G401 (cell line): ENCODE results near the gene IL17RE. TPM values are rescaled to one million over a fixed set of nuclear protein-coding genes. Genes with fewer than 3 reads are reported as not detected.
"Not testable (repeated sequence)": the region's sequence is repeated elsewhere in the genome, so short reads cannot be mapped to it uniquely, and the experiment has no call there.

Experiments
- DNase-seq: peaks from one replicate; pipeline ENCODE4 v3.0.0-alpha.2; 2015; ENCODE audit warnings: low spot score
- in situ Hi-C: cut with HindIII; loops from 2 replicates; pipeline ENCODE4 v1.10.0; 2016; ENCODE audit warnings: low sequenced_read_pairs, mixed read lengths
- total RNA-seq: library from RNA; depleted of rRNA; stranded (reverse); fragments of >200 nt; shearing (Covaris generic); gene quantifications from 2 replicates; pipeline ENCODE4 v1.2.3, GENCODE V29; 2014; rRNA removed

IL17RE gene, protein sequence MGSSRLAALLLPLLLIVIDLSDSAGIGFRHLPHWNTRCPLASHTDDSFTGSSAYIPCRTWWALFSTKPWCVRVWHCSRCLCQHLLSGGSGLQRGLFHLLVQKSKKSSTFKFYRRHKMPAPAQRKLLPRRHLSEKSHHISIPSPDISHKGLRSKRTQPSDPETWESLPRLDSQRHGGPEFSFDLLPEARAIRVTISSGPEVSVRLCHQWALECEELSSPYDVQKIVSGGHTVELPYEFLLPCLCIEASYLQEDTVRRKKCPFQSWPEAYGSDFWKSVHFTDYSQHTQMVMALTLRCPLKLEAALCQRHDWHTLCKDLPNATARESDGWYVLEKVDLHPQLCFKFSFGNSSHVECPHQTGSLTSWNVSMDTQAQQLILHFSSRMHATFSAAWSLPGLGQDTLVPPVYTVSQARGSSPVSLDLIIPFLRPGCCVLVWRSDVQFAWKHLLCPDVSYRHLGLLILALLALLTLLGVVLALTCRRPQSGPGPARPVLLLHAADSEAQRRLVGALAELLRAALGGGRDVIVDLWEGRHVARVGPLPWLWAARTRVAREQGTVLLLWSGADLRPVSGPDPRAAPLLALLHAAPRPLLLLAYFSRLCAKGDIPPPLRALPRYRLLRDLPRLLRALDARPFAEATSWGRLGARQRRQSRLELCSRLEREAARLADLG
- total RNA-seq, result 3.6 and 5.3 TPM in 2 replicates

DNA sequence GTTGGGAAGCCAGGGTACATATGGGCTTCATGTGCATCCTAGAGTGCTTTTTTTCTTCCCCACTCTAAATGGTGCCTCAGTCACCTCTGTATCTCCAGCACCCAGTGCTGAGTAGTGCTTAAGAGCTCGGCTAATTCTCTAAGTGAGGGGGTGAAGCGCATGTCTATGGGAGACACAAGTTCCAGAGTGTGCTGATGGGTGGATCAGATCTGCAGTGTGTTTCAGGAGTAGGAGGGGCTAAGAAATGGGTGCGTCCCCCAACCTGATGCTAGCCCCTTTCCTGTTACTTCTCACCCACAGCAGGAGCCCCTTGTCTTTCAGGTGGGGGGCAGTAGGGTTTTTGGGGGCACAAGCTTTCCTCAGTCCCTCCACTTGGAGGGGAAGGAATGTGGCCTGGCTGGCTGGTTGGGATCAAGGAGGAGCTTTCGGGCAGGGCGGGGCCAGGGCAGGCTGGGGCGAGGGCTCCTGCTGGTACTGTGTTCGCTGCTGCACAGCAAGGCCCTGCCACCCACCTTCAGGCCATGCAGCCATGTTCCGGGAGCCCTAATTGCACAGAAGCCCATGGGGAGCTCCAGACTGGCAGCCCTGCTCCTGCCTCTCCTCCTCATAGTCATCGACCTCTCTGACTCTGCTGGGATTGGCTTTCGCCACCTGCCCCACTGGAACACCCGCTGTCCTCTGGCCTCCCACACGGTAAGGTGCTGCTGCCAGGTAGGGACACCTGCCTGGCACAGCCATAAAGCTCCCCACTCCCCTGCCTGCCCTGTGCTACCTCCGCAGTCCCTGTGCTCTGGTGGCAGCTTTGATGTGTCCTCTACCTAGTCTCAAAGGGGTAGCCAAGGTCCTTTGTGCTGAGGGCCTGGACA lies at the start of gene IL17RE:
Gene IL17RE, plus strand, starts transcription at position 477 of the 866 bp plus-strand sequence. Its CDS starts 85 bp downstream, at position 562.
- in situ Hi-C loops, result no loop called here
- peak; percentile 60 for DNase-seq

DNA sequence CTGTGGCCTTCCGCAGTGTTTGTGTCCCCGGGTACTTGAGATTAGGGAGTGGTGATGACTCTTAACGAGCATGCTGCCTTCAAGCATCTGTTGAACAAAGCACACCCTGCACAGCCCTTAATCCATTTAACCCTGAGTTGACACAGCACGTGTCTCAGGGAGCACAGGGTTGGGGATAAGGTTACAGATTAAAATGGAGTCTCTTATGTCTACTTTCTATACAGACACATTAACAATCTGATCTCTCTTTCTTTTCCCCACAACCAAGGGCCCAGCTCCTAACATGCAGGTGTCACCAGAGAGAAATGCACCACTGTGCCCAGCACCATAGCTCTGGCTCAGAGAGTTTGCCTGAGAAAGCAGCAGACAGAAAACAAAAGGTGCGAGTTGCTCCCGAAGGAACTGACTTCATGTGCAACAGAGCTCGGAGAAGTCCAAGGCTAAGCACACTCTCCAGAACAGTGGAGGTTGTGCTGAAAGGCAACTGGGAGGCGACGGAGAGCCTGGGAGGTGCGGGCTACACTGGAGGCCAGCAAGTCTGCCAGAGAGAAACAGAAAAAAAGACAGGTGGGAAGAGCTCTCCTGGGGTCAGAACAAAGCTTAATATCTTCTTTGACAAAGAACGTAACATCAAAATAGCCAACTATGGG lies 48.2 kb upstream of the IL17RE start:
- in situ Hi-C loops, DNase-seq: not testable (repeated sequence)

DNA sequence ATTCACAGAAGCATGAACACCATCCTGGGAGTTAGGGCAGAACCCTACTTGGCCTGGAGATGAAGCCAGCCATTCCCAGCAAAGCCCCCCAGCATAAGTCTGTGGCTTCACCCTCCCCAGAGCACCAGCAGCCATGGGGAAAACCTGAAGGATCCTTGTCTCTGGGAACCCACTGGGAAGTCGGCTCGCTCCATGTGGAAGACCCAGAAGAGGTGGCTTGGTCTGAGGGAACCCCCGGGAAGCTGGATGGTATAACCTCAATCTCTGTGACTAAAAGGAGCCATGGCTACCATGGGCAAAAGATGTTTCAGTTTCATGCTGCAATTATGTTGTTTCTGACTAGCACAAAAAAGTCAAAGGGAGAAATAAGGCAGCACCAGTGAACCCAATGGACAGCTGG lies 47.1 kb upstream of the IL17RE start:
- DNase-seq, result no peak
- in situ Hi-C loops, result no loop called here

DNA sequence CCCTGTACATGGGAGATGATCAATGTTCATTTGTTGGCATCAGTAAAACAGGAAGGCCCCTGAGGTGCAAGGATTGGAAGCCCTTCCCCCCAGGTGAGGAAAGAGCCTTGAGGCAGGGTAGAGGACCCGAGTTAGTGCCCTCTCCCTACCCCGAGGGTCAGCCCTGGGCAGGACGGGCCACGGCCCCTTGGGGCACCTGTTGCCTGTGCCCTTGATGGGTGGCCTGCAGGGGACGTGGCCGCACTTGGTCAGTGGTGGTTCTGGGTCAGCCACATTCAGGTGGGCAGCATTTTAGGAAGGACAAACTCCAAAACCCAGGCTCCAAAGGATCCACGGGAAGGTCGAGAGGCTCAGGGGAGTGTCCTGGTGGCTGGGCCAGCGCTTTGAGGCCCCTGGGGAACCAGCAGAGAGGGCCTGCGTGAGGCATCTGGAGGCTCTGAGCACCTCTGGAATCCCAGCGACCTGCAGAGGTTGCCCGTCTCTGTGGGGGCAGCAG lies 43.1 kb upstream of the IL17RE start:
- in situ Hi-C loops, result no loop called here
- DNase-seq, result no peak

DNA sequence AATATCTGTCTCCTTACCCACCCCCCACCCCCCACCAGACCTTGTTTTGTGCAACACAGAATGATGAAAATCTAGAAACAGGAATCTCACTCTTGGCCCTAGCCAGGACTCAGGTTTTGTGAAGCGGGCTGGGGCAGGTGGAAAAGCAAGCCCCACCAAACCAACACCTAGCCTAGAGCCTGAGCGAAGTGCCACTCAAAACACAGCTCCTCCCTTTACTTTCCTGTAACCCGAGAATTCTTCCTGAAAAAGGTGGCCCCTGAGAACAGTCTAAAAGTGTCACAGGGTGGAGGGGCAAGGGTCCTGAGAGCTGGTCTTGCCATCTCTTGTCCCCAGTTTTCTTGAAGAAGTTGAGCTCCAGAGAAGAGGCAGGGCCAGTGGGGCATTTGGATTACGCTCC lies 41.4 kb upstream of the IL17RE start:
- no peak for DNase-seq
- in situ Hi-C loops, result no loop called here

DNA sequence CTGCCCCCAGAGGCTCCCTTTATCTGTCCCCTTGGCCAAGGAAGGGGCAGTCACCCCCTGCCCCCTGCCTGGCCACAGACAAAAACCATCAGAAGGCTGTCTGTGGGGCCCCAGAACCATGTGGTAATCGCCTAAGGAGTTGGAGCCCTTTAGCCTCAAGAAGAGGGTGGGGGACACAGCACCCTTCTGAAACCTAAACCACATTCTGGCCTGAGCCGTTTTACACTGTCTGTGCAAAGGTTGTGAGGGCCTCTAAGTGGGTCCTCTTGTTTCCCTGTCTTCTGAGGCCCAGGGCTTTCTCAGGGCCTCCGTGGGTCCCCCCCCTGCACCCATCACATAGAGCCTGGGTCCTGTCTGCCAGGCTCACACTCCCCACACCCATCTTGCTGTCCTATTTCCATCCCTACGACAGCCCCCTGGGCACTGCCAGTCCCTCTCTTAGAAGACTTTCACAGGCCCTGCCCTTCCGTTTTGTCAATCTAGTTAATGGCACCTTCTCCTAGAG lies 41.0 kb upstream of the IL17RE start:
- in situ Hi-C loops, result no loop called here
- no peak for DNase-seq

DNA sequence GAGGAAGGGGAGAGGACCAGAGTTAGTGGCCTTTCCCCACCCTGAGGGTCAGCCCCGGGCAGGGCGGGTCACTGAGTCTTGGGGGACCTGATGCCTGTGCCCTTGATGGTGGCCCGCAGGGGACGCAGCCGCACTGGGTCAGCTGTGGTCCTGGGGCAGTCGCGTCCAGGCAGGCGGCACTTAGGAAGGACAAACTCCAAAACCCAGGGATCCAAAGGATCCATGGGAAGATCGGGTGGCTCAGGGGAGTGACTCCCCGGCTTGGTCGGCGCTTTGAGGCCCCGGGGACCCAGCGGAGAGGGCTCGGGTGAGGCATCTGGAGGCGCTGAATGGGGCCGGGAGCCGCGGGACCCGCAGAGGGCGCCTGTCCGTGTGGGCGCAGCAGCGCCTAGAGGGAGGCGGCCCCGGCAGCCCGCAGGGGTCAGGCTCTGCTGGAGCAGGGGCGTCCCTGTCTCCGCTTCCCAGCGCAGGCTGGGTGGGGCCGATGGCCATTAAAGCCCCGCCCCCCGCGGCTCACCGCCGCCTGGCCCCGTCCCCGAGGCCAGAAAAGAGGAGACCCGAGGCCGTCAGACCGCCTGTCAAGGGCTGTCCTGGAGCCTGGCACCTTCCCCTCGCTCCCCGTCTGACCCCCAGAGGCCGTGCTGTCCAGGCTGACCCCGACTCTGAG lies 40.1 kb upstream of the IL17RE start:
- in situ Hi-C loops, result no loop called here
- DNase-seq, result no peak

DNA sequence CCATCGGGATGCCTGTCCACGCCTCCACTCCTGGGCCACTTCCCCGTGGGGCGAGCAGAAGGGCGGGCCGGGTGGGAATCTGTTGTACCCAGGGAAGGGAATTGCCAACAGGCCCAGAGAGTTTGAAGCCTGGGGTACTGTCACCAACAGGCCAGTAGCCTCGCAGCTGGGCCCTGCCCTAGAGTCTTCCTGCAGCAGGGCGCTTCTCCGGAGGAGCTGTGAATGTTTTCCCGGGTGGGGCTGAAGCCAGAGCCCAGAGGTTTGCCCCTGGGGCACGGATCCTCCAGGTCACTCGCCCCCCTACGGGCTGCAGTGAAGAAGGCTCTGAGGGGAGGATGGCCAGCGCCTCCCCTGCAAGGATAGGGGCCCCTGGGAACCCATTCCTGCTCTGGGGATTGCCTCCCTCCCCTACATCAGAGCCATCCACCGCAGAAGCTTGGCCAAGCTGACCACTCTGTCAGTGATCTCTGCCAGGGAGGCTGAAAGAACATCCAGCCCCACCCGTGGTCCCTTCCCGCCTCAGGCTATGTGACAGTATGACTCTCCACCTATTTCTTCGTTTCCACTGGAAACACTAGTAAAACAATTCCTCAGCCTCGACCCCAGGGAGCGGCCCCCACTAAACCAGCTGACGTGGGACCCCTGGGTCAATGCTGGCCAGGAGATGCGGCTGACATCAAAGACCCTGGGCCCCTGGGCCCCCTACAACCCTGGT lies 39.4 kb upstream of the IL17RE start:
- in situ Hi-C loops, result no loop called here
- DNase-seq, result no peak

DNA sequence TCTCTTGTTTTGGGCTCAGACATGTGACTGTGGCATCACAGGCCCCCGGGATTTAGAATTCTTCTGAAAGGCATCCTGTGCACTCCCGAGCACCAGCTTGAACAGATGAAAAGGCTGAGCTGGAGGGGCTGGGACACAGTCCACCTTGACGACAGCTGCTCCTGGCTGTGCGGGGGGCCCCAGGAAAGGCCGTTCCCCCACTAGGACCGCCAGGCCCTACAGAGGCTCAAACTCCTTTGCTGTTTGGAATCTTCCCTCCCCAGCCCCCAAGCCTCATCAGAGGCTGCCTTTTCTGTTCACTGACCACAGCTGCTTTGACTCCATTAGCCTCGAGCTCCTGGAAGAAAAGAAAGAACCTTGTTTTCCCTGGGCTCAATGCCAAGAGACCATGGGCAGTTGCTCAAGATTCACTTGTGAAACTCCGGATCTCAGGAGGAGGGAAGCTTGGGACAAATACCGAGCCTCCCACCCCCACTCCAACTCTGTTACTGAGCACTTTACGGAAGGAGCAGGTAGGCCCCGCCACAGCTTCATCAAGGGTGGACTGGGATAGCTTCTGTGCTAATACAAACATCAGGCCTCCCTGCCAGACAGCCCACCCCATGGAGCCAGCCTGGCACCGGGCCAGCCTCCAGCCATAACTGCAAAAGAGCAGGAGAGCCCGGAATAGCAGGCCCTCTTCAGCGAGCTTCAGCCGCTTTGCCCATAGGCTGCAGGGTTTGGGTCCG lies 38.3 kb upstream of the IL17RE start:
- DNase-seq, result peak; percentile 18
- in situ Hi-C loops, result no loop called here

DNA sequence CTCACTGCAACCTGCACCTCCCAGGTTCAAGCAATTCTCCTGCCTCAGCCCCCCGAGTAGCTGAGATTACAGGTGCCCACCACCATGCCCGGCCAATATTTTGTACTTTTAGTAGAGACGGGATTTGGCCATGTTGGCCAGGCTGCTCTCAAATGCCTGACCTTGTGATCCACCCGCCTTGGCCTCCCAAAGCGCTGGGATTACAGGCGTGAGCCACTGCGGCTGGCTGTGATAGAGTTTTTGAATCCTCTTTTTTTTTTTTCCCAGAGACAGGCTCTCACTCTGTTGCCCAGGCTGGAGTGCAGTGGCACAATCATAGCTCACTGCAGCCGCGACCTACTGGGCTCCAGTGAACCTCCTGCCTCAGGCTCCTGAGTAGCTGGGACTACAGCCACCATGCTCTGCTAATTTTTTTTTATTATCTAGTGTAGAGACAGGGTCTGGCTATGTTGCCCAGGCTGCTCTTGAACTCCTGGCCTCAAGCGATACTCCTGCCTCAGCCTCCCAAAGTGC lies 37.5 kb upstream of the IL17RE start:
- in situ Hi-C loops, result not testable (repeated sequence)

DNA sequence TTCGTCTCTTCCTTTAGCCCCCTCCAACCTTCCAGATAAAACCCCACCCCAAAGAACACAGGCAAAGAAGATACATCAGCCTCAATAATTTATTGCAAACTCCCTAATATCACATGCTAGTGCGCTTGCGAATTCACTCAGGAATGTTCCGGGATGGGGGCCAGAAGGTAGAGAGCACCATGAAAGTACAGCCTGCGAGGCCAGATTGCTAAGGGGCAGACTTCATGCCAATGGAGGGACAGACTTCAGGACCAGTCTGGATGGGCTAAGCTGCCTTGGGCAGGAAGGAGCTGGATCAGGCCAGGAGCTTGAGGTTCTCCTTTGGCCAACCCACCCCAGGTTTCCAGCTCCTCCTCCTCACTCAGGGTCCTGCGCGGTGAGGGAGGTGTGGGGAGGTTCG lies 36.0 kb upstream of the IL17RE start:
- in situ Hi-C loops, result no loop called here

More for the DNA sequence above, 37.5 kb upstream of the IL17RE start:
- DNase-seq, result not testable (repeated sequence)

DNA sequence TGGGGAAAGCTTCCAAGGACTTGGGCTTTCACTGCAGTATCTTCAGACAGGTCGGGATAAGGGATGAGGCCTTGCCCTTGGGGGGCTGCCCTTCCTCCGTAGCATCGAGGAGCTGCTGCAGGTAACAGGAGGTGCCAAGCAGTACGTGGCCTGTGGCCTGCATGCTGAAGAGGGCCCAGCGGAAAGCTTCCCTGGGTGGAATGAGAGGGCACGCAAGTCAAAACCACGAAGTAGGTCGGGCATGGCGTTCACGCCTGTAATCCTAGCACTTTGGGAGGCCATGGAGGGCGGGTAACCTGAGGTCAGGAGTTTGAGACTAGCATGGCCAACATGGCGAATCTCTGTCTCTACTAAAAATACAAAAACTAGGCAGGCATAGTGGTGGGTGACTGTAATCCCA lies 35.5 kb upstream of the IL17RE start:
- in situ Hi-C loops, result no loop called here
- DNase-seq, result no peak

More for the DNA sequence above, 36.0 kb upstream of the IL17RE start:
- DNase-seq, result no peak

DNA sequence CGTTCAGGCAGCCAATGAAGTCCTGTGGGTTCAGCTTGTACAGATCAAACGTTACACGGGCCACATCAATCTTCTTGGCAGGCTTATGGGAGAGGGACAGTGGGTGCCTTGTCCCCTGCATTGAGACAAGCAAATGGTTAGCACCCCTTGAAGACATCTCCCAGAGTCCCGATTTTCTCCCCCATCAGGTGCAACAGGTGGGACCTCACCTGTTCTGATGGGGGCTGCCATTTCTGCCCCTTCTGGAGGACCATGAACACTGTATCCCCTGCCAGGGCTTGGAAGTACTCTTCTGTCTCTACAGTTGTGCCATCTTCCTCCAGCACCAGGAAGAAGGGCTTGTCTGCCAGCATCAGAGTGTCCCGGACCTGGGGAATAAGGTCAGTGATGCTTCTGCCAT lies 32.7 kb upstream of the IL17RE start:
- in situ Hi-C loops, result no loop called here

DNA sequence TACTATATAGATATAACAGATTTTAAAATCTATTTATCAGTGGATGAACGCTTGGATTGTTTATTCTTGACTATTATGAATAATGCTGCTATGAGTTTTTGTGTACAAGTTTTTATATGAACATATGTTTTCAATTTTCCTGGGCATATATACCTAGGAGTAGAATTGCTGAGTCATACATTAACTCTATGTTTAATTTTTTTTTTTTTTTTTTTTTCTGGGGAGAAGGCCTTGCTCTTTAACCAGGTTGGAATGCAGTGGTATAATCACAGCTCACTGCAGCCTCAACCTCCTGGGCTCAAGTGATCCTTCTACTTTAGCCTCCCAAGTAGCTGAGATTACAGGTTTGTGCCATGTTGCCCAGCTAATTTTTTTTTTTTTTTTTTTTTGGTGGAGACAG lies 31.7 kb upstream of the IL17RE start:
- in situ Hi-C loops, result no loop called here
- no peak for DNase-seq

More for the DNA sequence above, 32.7 kb upstream of the IL17RE start:
- no peak for DNase-seq

DNA sequence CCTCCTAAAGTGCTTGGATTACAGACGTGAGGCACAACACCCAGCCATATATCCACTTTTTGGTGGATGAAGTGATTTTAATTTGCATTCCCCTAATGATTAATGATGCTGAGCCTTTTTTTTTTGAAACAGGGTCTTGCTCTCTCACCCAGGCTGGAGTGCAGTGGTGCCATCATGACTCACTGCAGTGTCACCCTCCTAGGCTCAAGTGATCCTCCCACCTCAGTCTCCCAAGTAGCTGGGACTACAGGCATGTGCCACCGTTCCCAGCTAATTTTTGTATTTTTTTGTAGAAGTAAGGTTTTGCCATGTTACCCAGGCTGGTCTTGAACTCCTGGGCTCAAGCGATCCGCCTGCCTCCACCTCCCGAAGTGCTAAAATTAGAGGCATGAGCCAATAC lies 30.6 kb upstream of the IL17RE start:
- DNase-seq, in situ Hi-C loops: not testable (repeated sequence)

DNA sequence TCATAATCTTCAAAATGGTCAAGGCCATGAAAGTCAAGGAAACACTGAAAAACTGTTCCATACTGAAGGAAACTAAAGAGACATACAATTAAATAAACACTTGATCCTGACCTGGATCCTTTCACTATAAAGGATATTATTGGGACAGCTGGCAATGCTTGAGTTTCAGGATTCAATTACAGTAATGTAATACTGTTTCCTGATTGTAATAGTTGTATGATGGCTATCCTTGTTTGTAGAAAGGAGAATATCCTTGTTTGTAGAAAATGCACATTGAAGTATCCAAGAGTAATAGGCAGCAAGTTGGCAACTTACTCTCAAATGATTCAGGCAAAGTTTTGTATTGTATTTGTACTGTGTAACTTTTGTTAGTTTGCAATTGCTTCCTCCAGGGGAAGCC lies 27.2 kb upstream of the IL17RE start:
- no peak for DNase-seq
- in situ Hi-C loops, result no loop called here

DNA sequence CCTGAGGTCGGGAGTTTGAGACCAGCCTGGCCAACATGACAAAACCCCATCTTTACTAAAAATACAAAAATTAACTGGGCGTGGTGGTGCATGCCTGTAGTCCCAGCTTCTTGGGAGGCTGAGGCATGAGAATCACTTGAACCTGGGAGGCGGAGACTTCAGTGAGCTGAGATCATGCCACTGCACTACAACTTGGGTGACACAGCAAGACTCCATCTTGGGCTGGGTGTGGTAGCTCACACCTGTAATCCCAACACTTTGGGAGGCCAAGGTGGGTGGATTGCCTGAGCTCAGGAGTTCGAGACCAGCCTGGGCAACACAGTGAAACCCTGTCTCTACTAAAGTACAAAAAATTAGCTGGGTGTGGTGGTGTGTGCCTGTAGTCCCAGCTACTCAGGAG lies 26.4 kb upstream of the IL17RE start:
- DNase-seq, in situ Hi-C loops: not testable (repeated sequence)
